Measurements from ENCODE around the gene KCNH1.
"Not testable (repeated sequence)": the region's sequence is repeated elsewhere in the genome, so short reads cannot be mapped to it uniquely, and the experiment has no call there.

Gene KCNH1

DNA sequence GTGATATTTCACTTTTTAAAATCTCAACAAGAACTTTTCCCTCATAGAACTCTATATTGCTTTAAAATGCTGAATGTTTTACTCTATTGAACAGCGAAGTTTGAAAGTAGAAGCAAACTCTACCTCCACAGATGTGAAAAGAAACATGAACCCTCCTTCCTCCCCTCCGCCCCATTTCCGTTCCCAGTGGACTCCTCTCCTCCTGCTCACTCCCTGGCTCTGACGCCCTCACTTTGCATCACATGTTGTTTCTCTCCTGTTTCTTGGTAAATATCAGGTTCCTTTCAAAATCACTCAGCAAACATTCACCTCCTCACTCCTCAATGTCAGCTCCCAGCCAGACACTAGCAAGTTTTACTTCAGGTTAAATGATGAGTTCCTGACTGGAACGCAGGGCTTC lies 34.6 kb downstream of the KCNH1 start:
- no peak for DNase-seq

DNA sequence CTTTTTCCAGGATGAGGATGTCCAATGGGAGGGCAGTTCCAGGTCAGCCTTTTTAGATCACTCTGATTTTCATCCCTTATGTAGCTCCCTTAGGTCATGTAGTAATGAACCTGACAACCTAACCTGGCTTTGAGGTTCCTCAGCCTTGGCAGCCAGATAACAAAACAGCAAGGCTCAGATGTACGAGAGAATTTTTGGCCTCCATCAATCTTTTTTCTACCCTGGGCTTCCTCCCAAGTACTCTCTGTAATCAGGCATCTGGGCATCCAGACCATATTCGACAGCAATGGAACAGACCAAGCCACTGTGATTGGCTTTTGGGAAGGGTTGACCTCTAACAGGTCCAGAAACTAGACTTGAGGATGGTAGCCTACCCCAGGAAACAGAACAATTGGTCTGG lies 38.6 kb downstream of the KCNH1 start:
- DNase-seq = no peak

DNA sequence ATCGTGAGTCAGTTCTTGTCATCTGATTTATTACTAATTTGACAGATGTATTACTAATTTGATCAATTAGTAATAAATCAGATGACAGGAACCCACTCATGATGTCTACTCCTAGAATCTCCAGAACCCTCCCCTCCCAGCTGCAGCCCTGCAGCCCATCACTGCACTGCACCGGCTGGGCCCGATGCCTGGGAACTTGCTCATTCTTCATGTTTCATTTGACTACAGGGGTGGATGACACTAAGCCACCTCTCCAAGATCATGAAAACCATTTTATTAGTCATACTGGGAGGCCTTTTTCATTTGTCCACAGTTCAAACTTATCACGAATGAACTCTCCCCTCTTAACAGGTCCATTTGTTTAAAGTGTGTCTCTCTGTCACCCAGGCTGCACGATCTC lies 41.0 kb downstream of the KCNH1 start:
- no peak for DNase-seq

DNA sequence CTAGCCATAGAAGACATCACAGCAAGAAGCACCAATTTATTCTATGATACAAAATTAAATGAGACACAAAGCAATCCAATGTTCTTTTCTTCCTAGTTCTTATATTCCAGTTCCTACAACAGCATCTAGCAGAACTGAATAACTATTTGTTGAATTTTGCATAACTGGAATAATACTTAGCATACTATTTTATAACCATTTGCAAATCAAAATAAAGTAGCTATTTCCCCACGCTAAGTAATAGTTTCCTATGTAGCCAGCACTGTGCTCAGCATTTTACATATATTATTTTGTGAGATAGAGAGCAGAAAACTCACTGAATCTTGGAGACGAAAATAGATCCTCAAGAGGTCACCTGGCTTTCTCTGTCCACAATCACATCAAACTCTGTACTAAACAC lies 42.1 kb downstream of the KCNH1 start:
- DNase-seq = no peak

DNA sequence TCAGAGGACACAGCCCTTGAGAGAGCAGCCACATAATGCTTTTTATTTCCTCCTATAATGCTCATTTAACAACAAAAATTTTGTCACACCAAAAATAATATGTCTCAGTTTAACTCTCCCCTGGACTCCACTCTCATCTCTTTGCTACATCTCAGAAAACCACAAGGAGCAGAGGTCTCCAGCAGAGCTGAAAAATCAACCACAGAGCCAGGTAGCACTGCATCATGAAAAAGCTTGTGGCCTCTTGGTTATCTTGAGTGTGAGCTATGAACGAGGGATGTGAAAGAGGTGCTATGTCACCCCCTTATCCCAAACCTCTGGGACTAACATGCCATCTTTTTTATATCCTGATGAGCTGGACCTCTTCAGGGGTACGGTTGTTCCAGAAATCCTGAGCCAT lies 44.4 kb downstream of the KCNH1 start:
- DNase-seq = no peak

DNA sequence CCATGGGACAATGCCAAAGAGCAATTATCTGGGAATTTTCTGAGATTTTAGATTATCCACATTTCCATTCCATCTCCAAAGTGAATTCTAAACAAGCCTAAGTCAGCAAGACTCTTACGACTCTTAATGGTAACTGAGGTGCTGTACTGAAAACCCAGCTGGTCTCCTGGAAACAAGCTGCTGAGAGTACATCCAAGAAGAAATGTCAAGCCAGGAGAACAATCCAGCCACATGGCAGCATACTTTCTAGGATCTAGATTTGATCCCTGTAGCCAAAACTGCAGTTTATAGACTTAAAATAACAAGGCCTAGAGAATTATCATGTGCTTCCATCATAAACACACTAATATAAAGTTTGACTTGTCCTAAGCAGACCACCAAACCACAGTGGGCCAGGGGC lies 45.8 kb downstream of the KCNH1 start:
- DNase-seq = no peak

DNA sequence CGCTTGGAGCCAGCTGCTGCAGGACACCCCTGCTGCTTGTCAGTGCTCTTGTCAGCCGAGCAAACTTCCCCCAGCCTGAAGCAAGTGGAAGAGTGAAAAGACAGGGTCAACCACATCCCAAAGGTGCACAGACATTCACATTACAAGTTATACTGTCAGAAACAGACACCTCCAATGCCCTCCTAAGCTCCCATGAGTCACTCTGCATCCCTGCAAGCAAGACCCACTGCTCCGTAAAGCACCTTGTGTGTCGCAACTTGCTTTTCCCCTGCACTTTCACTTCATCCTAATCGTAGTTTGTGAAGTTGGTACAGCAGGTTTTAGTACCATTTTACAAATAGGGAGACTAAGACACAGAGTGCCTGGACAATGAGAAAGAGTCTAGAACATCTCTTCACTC lies 51.1 kb downstream of the KCNH1 start:
- DNase-seq = no peak

DNA sequence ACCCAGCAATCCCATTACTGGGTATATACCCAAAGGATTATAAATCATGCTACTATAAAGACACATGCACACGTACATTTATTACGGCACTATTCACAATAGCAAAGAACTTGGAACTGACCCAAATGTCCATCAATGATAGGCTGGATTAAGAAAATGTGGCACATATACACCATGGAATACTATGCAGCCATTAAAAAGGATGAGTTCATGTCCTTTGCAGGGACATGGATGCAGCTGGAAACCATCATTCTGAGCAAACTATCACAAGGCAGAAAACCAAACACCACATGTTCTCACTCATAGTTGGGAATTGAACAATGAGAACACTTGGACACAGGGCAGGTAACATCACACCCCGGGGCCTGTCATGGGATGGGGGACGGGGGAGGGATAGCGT lies 52.5 kb downstream of the KCNH1 start:
- DNase-seq = not testable (repeated sequence)

DNA sequence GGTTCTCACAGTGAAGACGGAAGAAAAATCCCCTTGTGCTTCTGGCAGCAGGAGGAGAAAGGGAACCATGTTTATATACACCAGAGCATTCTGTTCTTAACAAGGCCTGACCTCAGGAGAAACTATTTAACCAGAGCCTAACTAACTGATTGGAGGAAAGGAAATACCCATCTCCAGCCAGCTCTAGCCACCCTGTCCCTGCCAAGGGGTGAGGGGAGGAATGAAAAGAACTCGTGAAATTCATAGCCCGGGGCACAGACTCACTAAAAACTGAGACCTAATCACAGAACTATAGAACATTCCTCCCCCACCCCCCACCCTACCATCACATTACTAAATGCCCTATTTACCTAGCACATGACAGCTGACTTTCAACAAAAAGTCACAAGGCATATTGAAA lies 65.0 kb downstream of the KCNH1 start:
- no peak for DNase-seq

DNA sequence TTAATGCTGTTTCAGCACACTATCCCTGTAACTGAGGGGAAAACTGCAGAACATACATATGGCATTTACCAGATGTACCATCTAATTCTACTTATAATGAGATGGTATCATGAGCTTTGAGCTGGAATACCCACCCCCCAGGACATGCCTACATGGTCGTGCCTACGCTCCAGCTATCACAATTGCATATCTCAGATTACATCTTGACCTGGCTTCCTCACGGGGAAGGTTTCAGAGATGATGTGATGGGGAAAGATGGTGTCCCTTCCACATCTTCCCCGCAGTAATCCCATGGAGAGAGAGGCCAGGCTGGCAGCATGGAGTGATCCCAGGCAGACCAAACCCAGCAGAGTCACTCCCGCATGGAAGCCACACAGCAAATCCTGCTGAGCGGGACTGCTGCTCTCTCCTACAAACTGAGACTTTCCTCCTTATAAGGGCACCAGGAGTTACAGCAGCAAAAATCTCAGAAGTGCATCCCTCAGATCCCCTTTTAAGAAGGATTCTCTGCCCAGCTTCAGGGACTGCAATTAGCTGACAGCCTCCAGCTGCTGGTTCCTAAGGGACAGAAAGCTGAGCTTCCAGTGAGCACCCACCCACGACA lies 67.1 kb downstream of the KCNH1 start:
- DNase-seq = no peak

DNA sequence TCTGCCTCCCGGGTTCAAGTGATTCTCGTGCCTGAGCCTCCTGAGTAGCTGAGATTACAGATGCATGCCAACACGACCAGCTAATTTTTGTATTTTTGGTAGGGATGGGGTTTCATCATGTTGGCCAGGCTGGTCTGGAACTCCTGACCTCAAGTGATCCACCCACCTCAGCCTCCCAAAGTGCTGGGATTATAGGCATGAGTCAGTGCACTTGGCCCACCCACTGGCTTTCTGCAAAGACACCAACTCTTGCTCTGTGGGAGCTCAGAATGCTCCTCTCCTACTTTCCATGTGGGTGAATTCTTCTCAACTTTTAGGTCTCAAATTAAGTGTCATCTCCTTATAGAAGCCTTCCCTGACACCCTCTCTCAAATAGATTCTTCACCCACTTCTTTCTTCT lies 92.1 kb downstream of the KCNH1 start:
- DNase-seq = not testable (repeated sequence)

DNA sequence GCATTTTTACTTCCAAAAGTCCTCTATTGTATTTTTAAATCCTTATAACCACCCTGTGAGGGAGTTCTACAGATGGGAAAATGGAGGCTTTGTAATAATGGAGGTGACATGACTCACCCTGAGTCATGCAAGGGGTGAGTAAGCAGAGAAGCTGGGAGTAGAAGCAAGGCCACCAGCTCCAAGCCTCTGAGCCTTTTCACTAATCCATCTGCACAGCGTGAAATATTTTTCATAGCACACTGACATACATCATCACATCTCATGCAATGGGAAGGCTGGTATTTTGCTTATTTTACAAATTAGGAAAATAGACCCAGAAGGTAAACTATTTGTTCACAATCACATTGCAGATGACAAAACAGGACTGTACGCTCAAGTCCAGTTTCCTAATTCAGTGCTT lies 96.9 kb downstream of the KCNH1 start:
- DNase-seq = no peak

DNA sequence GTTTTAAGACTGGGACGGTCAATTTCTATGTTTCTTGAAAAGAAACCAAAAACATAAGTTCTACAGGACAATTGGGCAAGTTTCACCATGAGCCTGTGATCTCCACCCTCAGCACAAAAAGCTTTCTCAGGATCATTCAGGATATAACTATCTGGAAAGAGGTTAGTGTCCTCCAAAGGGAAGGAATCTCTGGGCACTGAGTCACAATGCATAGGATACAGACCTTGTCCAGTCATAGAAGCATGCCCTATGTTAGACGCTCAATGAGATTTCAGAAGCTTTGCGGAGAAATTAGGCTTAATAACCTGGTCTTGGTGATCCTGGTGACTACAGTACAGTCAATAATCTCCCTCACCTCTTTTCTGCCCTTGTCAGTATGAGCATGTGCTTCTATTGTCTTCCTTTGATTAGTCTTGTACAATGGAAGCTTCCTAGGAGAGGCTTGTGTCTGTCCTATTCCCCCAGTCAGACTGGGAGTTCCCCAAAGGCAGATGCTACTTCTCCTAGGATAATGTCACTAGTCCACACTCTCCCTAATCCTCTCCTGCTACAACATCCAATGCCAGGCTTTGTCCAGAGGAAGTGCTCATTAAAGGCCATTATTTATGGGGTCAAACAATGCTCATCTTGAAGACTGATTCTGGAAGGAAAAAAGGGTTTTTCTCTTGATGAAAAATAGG lies 97.4 kb downstream of the KCNH1 start:
- DNase-seq = no peak

DNA sequence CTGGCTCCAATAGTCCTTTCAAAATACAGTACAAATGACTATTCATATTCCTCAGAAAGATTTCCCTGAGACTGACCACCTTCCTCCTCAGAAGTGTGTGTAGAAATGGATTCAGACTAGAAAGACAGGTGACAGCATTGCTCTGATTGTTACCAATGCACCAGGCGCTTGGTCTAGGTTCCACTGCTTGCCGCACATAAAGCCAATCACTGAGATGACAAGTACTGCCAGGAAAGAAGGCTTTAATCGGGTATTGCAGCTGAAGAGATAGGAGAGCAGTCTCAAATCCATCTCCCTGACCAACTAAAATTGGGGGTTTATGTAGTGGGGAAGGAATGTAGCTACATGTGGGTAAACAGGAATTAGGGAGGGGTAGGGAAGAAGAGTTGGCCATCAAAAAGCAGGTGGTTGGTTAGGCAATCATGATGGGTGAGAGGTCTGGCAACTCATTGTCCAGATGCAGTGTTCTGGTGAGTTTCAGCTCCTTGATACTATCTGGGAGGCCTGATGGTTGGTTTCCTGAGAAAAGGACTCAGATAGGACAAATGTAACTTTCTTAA lies 98.0 kb downstream of the KCNH1 start:
- no peak for DNase-seq

DNA sequence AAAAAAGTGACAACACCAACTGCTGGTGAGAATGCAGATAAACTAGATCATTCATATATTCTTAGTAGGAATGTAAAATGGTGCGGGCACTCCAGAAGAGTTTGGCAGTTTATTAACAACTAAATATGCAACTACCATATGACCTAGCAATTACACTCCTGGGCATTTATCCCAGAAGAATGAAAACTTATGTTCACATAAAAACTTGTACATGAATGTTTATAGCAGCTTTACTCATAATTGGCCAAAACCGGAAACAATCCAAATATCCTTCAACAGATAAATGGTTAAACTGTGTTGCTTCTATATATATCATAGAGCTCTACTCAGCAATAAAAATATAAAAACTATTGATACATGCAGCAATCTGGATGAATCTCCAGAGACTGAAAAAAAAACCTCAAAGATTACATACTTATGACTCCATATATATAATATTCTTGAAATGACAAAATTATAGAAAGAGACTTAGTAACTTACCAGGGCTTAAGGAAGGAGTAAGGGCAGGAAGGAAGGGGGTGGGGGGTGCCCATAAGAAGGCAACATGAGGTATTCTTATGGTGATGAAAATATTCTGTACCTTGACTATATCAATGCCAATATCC lies 99.9 kb downstream of the KCNH1 start:
- DNase-seq = no peak

DNA sequence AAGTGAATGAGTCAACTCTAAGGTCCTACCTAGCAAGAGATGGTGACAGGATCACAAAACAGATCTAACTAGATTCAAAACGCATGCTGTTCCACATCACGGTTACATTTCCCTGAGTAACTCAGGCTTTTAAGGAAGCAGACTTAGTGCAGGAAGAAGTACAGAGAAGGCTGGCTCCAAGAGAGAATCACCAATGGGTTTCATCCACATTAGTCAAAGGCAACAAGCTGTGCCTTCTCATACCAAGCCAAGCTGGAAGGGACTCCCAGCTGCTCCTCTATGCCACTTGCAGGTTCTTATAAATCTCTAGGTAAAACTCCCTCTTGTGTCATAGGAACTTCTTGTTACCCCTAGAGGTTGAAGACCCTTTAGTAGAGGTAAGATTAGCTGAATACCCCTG lies 109.0 kb downstream of the KCNH1 start:
- no peak for DNase-seq

DNA sequence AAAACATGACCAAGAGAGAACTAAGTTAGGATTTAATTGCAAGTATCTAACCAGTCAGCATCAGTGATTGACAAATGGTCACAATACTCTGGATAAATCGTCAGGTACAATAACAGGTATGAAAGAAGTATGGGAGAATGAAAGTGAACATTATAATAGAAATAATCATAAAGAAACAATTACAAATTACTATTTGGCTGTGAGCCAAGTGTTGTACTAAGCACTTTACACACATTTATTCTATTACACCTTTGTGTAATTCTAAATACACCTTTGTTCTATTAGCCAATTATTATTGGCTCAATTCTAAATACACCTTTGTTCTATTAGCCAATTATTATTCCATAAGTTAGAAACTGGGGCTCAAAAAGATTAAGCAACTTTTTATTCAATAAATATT lies 114.7 kb downstream of the KCNH1 start:
- DNase-seq = no peak

DNA sequence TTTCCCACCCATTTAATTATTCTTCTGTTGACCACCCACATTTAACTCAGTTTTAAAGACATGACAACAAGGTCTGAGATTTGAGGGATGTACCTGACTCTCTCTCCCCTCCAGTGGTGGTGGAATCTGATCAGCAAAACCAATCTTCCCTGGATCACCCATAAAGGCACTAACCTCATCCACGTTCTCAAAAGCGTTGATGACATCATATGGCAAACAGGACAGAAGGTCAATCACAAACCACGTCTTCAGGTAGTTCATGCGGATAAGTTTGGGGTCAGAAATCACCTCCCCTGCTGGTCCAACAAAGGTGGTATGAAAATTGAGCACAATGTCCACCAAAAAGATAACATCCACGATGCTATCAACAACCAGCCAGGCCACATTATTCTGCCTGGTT lies 115.3 kb downstream of the KCNH1 start:
- DNase-seq = no peak

DNA sequence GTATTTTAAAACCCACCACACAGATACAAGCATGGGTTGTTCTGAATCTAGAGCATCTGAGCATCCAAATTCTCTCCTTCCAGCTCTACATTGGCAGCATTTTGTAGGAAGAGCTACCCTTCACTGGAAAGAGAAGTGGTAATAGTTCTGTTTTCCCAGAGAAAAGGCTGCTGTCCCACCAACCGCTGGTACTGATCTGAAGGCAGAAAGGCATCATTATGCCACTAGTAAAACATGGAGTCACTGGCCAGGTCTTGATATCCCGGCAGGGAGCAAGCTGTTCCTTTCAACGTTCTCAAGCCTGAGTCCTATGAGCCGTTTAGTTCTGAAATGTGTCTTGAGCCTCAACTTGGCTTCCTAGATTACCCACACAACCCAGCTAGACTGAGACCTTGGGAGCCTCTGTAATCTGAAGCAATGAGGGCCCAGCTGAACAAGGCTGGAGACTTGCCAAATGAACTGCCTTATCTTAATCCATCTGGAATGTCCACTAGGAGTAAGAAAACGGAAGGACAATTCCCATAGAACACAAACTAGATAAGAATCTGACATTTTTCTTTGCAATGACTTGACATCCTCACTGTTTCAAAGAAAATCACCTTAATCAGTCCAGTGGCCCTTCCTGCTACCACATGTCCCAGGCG lies 116.8 kb downstream of the KCNH1 start:
- DNase-seq = no peak

DNA sequence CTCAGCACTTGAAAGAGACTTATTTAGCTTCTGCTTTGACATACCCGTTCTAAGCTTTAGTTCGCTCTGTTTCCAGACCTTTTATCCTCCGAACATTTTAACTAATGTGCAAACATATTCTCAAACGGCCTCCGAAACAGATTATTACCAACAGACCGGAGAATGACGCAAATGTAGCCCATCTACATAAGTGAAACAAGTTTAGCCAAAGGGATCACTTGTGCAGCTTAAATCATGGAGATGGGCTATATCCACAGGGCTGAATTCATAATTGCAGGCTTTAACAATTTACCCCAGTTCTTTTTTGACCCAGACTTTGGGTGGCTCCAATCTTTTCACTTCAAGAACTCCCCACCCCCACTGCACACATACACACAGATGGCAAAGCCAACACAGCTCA lies 119.7 kb downstream of the KCNH1 start:
- no peak for DNase-seq

DNA sequence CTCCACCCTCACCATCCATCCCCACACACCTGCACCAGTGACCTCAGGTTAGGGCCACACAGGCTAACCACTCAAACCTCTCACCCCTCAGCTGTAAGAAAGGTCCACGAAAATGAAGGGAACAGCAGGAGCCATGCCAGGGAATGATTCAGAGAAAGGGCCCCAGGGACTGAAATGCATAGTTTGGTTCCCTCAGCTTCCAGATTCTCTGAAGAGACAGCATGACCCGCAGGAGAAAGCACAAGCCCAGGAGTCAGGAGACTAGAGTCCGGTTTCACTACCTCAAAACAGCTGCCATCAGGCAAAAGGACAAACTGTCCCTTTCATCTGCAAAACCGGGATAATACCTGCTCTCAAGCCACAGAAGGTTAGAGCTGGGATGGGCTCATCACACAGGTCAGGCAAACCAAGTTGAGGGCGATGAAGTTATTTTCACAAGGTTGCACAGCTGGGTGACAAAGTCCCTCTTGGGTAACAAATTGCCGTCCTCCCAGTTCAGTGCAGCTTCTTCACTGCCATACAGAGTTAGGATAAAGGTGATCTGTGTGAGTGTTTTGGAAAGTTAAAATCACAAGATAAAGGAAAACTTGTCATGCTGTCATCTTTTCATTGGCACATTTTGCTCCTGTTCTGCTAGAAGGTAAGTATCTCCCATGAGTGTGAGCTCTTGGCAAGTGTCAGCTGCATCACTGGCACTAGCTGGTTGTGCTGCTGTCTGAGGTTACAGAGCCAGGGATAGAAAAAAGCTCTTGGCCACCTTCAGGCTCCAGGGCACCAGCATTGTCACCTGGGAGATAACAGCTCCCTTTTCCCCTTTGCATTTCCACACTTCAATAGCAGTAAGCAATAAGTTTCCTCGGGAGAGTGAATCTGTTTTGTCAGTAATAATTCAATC lies 120.4 kb downstream of the KCNH1 start:
- DNase-seq = no peak

DNA sequence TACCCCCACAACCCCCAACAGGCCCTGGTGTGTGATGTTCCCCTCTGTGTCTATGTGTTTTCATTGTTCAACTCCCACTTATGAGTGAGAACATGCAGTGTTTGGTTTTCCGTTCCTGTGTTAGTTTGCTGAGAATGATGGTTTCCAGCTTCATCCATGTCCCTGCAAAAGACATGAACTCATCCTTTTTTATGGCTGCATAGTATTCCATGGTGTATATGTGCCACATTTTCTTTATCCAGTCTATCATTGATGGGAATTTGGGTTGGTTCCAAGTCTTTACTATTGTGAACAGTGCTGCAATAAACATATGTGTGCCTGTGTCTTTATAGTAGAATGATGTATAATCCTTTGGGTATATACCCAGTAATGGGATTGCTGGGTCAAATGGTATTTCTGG lies 122.8 kb downstream of the KCNH1 start:
- DNase-seq = not testable (repeated sequence)

DNA sequence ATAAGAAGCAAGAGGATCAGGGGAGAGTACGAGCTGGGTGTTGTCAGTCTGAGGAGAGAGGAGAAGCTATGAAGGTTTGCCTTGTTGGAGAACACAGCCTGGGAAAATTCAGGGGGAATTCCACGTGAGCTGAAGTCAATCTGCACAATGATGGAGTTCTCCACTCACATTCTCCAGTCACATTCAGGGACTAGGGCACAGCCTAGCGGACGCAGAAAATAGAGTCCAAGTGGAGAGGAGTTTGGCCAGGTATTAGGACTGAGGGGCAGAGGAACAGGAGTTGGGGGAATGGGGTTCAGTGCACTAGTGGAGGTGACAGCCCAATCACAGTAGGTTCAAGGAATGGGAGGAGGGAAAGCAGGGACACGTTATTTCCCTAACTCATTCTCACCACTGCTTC lies 124.0 kb downstream of the KCNH1 start:
- DNase-seq = no peak

All from CD4-positive, alpha-beta T cell treated with Interleukin-4 for 1 hour (primary cell).